HG03342 (cell line): Measurements from ENCODE around the gene GRIK4.

Source experiments
- ATAC-seq: cut with Tn5 transposase; IDR thresholded peaks from one replicate; pipeline ENCODE4 v1.9.1; 2021; ENCODE audit warnings: mild to moderate bottlenecking, moderate library complexity; ENCODE audit not compliant: unreplicated experiment

The GRIK4 gene

DNA sequence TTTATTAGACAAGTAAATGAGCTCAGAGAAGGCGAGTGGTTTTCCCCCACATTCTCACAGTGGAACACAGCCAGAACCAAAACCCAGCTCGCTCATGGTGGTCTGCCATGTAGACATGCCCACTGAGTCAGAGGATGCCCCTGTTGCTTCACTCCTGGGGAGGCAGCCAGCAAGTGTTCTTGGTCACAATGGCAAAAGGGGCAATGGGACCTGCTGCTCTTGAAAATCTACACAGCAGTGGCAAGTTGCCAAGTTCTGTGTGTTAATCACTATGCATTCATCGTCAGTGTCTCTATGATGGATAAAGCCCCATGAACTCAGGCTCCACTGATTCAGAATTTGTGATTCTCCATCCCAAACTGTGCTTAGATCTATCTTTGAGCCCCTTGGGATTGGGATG lies 447.6 kb downstream of the GRIK4 start:
- ATAC-seq = no peak

DNA sequence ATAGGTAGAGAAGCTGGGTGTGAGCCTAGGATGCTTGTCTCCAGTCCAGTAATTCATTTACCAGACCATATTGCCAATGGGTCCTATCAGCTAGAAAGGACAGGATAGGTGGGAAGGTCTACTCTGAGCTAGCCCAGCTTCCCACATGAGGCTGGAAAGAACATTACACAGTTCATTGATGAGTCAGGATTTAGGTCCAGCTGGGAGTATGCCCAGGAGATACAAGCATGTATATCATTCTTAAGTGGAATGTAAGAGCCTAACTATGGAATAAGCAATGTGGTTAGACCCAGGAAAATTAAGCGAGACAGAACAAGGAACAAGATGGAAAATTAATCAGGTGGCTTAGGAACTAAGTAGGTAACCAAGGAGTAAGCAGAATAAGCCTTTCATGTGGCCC lies 453.3 kb downstream of the GRIK4 start:
- no peak for ATAC-seq

DNA sequence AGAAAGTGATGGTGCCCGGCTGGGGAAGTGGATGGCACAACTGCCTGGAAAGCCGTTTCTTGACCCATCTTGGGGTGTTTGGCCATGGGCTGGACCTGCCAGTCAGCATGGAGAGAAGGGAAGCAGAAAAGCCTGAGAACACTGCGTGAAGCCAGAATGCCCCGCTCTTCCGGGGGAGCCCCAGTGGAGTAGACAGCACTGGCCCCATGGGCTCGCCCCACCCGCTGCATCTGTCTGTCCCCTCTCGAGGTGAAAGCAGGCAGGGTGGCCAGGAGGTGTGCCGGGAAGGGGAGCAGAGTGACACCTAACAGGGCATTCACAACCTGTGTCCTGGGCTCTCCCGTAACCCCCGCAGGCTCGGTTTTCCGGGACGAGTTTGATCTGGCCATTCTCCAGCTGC lies 455.3 kb downstream of the GRIK4 start:
- no peak for ATAC-seq

DNA sequence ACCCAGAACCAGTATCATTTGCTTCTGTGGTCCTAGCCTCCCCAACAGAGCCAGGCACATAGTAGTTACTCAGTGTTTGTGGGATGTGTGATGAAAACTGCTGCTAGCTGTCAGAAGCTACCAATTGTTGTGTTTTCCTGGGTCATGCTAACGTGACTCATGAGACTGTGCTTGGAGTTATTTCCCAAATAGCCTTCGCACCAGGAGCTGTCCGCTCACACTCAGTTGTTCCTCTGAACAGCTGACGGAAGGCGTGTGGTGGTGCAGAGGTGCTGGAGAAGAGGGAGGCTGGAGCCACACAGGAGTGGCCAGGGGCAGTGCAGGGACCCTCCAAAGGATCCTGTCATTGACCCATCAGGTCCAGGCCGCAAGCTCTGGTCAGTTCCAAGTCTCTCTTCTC lies 458.4 kb downstream of the GRIK4 start:
- ATAC-seq = no peak

DNA sequence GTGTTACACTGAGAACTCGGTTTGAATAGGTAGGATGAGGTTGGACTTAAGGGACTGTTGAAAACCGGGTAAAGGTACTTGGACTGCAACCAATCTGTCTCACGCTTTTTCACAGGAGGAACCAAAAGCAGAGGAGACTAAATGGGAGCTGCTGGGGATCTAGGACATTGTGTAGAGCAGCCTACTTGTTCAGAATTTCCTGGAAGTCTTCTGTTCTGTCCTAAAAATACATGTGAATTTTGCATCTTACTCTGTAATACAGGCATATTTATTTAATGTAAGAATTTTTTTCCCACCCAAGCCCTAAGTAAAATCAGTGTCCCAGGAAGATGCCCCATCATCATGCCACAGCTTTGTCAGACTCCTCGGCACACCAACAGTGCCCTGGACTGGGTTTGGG lies 460.3 kb downstream of the GRIK4 start:
- ATAC-seq = no peak

DNA sequence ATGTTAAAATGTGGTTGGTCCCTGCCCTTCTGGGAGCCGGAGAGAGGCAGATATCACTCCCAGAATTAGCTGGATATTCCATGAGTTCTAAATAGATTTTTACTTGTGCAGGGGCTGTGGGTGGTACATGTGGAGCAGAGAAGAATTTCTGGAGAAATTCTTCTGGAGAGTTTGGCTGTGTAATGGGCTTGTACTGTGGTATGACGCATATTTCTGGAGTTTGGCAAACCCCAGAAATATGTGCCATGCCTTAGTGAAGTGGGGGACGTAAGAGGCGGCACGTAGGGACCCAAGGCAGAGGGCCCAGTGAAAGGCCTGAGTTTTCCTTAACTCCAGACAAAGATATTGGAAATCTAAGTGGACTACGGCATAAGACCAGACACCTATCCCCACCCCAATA lies 461.1 kb downstream of the GRIK4 start:
- ATAC-seq = no peak

DNA sequence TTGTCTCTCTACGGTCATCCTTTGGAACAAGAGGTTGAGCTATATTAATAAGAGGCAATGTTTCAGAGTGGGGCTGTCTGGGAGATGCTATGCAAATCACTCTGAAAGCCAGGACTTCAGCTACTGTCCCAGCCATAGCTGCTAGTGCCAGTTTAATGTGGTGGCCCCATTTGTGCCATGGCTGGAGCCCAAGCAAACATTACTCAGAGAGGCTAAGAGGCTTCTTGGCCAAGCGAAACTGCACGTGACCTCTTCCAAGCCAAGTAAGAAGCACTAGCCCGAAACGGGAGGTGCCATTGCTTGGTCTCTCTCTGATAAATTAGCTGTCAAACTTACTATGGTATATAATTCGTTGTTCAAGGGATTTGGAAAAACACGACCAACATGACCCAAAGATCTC lies 462.0 kb downstream of the GRIK4 start:
- ATAC-seq = no peak

DNA sequence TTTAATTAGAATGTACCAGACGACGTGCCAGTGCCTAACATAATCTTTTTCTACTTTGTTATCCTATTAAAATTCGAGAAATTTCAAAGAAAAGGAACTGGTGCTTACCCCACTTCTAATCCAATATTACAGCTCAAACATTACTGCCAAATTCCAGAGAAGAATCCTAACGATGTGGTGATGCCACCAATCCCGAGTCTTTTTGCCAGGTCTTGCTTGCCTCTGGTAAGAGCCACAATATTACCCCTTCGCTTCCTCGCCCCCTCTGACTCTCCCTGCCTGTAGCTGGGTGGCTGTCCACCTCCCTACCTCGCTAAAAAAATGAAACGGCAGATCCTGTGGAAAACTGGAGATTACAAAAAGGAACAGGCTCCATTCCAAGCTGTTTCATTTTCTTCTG lies 462.9 kb downstream of the GRIK4 start:
- no peak for ATAC-seq

DNA sequence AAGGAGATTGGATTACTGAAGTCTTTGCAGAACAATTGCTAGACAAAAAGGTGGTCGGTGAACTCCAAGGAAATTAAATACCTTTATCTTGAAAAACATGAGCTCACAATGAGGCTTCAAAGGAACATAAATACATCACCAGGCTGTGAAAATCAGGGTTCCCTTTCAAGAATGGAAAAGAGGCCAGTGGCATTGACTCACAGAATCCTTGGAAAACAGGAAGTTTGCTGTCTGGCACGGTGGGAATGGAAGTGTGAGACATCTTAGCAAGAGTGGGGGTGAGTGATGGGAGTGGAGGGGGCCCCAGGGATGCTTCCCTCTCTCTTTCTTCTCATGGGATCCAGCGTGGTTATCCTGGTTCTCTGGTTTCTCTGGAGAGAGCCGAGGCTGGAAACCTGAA lies 463.4 kb downstream of the GRIK4 start:
- ATAC-seq = no peak

DNA sequence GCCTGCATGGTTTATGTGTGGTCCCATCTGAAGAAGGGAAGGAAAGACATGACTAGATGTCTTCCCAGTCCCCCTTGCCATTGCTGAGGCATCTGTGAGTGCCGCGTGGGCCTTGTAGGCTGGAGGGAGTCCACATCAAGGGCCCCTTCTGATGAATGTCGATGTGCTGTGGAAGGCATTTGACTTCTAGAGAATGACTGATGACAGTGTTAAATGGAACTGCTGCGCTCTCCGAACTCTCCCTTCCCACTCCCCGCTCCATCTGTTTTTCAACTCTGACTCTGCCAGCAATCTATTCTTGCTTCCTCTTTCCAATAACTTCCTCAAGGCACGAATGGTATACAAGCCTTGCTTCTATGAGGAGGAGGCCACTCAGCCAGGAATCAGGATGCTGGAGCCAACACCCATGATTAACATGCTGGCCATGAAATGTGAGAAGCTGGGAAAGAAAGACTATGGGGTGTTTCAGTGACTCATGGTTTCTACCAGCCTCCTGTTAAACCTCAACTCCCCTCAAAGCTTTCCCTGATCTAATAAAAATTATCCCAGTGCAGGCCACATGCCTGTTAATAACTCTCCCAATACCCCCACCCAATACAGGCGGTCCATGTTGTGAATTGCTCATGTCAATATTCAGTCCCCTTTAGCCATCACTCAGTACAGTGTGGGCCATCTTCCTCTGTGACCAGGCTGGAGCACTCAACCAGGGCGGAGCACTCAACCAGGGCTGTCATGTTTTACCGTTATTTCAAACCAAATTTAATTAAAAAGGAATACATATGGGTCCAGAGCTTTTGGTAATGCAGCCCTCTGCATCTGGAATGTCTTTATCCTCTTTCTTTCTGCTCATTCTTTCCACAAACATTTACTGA lies 466.0 kb downstream of the GRIK4 start:
- no peak for ATAC-seq

DNA sequence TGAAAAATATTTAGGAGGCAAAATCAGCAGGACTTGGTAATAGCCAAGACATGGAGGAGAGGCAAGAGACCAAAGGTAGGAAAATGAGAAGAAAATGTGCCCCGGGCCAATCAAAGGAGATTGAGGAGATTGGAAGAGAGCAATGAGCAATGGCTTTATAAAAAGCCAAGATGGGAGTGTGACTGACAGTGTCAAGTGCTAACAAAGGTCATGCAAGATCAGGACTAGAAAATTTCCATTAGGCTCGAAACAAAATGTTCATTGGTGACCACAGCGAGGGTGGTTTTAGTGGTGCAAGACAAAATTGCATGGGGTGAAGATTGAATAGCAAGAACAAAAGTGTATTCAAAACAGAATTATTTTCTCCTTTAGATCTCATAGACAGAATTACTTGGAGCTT lies 467.2 kb downstream of the GRIK4 start:
- ATAC-seq = no peak

DNA sequence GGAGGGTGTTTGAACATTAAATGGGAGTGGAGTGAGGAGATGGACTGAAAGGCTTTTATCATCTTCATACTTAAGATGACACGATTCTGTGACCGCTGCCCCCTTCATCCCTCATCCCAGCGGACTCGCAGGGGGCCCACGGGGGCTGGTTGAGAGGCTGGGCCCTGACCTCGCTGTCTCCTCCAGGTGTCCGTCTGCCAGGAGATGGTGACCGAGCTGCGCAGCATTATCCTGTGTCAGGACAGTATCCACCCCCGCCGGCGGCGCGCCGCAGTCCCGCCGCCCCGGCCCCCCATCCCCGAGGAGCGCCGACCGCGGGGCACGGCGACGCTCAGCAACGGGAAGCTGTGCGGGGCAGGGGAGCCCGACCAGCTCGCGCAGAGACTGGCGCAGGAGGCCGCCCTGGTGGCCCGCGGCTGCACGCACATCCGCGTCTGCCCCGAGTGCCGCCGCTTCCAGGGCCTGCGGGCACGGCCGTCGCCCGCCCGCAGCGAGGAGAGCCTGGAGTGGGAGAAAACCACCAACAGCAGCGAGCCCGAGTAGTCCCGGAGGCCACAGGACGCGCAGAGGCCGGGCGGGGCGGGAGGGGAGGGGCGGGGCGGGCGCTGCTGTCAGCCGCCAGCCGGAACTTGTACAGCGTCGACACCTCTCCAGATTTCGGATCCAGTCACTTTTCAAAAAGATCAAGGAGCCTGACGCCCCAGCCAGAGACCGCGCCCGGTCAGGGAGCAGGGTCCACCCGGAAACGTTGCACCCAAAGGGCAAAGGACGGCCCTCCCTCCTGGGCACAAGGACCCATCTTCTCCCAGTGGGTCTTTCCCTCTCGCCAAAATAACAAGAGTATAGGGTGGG lies 474.4 kb downstream of the GRIK4 start:
- ATAC-seq = peak; percentile 73

DNA sequence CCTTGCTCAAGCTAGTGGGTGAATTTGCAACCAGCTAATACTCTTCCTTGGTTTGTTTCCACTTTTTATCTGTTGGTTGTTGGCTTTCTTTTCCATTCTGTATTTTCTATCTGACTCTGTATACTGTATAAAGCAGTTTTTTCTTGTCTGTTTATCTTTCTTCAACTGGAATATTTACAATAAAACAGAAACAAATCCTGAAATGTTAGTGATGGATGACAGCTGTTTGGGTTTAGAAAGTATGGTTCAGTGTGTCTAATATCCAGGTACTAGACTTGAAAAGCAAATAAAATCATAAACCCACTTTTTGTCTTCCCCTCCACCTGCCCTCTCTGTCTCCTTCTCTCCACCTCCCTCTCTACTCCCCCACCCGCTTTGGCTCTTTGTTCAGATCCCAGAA lies 477.1 kb downstream of the GRIK4 start:
- ATAC-seq = no peak

DNA sequence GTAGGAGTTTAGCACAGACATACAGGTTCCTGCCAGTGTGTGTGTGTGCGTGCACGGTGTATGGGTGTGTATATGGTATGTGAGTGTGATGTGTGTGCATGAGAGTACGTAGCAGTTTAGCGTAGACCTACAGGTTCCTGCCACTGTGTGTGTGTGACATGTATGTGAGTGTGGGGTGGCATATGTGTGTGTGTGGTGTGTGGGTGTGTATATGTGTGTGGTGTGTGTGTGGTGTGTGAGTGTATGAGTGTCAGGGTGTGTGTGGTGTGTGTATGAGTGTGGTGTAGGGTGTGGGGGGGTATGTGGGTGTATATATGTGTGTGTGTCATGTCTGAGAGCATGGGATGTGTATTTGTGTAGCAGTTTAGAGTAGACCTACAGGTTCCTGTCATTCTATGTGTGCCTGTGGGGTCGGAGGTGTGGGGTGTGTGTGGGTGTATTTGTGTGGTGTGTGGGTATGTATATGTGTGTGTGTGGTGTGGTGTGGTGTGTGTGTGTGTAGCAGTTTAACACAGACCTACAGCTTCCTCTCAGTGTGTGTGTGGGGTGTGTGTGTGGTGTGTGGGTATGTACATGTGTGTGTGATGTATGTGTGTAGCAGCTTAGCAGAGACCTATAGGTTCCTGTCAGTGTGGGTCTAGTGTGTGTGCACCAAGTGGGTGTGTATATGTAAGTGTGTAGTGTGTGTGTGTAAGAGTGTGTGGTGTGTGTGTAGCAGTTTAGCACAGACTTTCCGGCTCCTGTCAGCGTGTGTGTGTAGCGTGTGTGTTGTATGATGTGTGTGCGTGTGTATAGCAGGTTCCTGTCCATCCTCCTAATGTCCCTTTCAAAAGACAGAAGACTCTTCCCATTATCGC lies 480.5 kb downstream of the GRIK4 start:
- no peak for ATAC-seq

DNA sequence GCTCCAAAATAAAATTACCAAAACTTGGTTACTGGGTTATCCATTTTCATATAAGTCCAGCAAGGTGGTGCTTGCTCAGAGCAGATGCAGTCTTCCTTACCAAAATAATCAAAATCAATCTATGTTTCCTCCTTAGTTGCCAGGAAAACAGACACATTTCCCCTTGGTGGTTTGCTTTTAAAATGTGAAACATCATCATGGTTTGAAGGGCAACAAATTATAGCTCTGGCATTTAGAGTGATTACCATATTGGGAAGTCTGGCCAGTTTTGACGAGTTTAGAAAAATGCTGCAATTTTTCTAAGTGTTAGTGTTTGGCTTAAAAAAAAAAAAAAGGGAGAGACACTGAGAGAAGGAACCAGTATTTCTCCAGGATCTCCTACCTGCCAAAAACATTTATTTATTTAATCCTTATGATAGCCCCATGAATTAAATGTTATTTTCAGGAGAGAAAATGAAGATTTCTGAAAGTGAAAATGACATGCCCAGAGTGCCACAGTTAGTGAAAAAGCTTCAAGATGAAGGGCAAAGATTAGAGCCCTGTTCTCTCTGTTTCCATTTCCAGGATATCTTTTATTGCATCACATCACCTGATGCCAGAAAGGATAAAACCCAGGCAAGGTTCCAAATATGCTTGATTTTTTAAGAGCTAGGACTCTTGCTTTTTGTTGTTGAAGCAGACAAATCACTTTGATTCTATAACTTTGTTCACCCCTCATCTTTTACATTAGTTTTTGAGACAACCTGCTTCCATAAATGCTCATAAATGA lies 482.7 kb downstream of the GRIK4 start:
- ATAC-seq = no peak

DNA sequence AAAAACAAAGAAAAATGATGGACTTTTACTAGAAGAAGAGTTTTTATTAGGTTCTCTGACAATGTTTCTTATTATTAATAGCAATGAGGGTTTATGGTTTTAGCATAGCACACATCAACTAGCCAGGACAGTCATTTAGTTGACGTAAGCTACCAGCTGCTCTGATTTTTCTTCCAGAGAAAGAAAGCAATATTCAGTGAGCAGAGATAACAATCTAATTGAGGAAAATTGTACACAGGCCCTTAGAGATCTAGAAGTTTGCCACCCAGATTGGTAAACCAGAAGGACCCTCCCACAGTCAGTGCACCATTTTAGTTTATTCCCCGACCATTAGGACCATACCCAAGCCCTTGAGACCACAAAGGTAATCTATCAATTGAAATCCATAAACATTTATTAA lies 483.6 kb downstream of the GRIK4 start:
- no peak for ATAC-seq

DNA sequence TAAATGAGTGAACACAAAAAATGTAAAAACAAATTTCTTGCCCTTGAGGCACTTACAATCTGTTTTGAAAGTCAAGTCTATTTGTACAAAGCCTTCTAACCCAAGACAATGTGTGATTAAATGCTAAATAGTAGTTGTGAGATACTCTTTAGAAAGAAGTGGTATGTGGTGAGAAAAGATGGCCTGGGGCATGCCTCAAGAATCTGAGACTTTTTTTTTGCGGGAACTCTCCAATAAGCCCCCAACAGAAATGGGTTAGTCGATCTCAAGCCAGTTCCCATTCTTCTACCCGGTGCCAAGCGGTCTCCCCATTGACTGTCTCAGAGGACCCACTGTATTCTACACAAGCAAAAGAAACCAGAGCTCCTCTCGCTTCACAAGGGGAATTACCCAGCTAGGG lies 485.4 kb downstream of the GRIK4 start:
- ATAC-seq = no peak

DNA sequence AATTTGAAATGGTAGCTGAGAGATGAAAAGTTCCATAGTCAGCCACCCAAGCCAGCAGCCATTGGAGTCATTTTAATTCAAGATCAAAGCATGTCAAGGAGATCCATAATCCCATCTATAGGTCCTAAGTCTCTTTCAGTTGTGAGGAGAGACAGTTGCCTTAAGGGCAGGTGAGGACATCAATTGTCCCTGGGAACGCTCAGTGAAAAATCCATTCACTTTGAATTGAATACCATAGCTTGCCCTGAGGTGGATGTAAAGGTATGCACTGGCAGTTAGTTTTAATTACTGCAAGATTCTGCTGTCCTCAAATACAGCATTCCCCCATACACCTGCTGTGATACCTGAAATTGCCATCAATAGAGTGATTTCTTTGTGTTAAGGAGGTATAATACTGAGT lies 487.0 kb downstream of the GRIK4 start:
- ATAC-seq = no peak

DNA sequence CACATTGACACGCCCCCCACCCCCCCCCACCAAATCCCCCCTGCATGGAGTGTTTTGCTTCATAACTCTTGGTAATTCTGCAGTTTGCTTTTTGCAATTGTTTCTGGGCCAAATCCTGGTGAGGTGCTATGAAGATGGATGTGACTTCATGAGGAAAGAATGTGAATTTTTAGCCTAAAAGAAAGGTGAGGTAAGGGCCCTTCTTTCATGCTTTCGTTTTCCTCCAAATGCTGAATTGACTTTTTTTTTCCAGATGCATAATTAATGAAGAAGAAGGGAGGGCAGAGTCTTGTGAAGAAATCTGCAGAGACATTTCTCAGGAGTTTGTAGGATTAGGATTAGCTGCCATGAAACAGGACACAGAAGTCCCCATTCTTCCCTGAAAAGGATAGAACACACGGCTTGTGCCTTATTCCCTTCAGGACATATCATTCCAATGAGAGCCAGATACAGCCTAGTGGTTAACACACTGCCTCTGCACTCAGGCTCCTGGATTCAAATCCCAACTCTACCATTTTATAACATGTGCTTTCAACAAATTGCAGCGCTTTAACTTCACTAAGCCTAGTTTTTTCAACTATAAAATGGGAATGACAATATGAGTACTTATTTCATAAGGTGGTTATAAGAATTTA lies 492.8 kb downstream of the GRIK4 start:
- ATAC-seq = no peak

DNA sequence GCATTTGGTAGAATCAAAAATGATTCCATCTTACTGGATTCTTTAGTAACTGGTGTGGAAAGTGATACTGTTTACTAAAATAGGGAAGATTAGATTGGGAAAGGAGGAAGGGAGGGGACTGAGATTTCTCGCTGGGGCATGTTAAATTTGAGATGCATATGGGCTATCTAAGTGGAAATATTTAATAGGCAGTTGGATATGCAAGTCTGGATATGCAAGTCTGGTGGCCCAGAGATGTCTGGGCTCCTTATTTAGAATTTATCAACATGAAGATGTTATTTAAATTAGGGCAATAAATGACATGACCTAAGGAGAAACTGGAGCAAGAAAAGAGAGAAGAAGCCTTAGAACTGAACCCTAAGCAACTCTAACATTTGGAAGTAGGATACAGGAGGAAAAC lies 495.4 kb downstream of the GRIK4 start:
- no peak for ATAC-seq
